HL-60 (cell line): ENCODE results near the gene TMEM95.
A peak's percentile ranks its signal among the peaks of the same experiment; 100 is the strongest.
"Not testable (repeated sequence)": the region's sequence is repeated elsewhere in the genome, so short reads cannot be mapped to it uniquely, and the experiment has no call there.

Source experiments
- DNase-seq, 2 experiments: peaks; one replicate each; pipeline ENCODE4 v3.0.0-alpha.2; 2010 to 2020; ENCODE audit warnings: low read depth in 1 of 2, low spot score in 1 of 2
- H3K27ac ChIP-seq: fragments of 250-450 bp; sonication (Bioruptor Pico); replicated peaks from 2 replicates; pipeline ENCODE4 v1.5.1; 2020; ENCODE audit warnings: mild to moderate bottlenecking, moderate library complexity
- H3K27me3 ChIP-seq: fragments of 250-450 bp; sonication (Bioruptor Pico); 2 replicates; pipeline ENCODE4 v1.5.1; 2021; ENCODE audit warnings: mild to moderate bottlenecking, moderate library complexity; ENCODE audit not compliant: insufficient read depth, poor library complexity, severe bottlenecking
- H3K4me3 ChIP-seq: replicated peaks from 2 replicates; pipeline ENCODE4 v1.5.1; 2011; ENCODE audit warnings: mild to moderate bottlenecking, control low read depth, low read length; ENCODE audit not compliant: insufficient read depth
- CTCF ChIP-seq: IDR thresholded peaks from one replicate; pipeline ENCODE4 v1.5.1; 2011; ENCODE audit warnings: low read length, control low read depth, inconsistent platforms; ENCODE audit not compliant: insufficient read depth
- GABPA ChIP-seq: IDR thresholded peaks from 2 replicates; pipeline ENCODE4 v1.6.1; 2012; ENCODE audit warnings: low read depth
- POLR2AphosphoS5 ChIP-seq: IDR thresholded peaks from 2 replicates; pipeline ENCODE4 v1.6.1; 2012; ENCODE audit warnings: low read depth
- REST ChIP-seq: IDR thresholded peaks from 2 replicates; pipeline ENCODE4 v1.6.1; 2012; ENCODE audit warnings: low read depth; ENCODE audit not compliant: insufficient replicate concordance
- SPI1 ChIP-seq: IDR thresholded peaks from 2 replicates; pipeline ENCODE4 v1.6.1; 2012; ENCODE audit warnings: low read depth, mild to moderate bottlenecking, borderline replicate concordance

The TMEM95 gene

GRCh38 chr17:7330638-7331015 lies 24.3 kb upstream of the TMEM95 start:
- TF ChIP-seq REST (no peak), GABPA (no peak), CTCF (no peak), POLR2AphosphoS5 (no peak), SPI1 (no peak)
- Histone ChIP-seq H3K27me3 (no peaks in the 10 kb centered on the region), H3K4me3 (peak overlapping the region; percentile 77), H3K27ac (peak overlapping the region; percentile 85)
- DNase-seq, result no peak

- TF ChIP-seq GABPA (no peak), CTCF (no peak), SPI1 (no peak), REST (no peak), POLR2AphosphoS5 (no peak)
- Histone ChIP-seq H3K4me3 (no peak overlapping the region), H3K27me3 (no peaks in the 10 kb centered on the region), H3K27ac (no peak overlapping the region)
- DNase-seq, result no peak
Measured at GRCh38 chr17:7332111-7332510, 22.8 kb upstream of the TMEM95 start.

GRCh38 chr17:7332600-7333069 lies 22.3 kb upstream of the TMEM95 start:
- H3K27ac ChIP-seq, DNase-seq, H3K27me3 ChIP-seq, H3K4me3 ChIP-seq: not testable (repeated sequence)

- TF ChIP-seq POLR2AphosphoS5 (no peak), SPI1 (no peak), CTCF (no peak), GABPA (no peak), REST (no peak)
- no peak overlapping the region for H3K27ac ChIP-seq
- DNase-seq, result no peak
- H3K4me3 ChIP-seq, result no peak overlapping the region
- no peaks in the 10 kb centered on the region for H3K27me3 ChIP-seq
Measured at GRCh38 chr17:7334938-7335538, 19.9 kb upstream of the TMEM95 start.

GRCh38 chr17:7335765-7336164 lies 19.2 kb upstream of the TMEM95 start:
- not testable (repeated sequence) for H3K27ac ChIP-seq, DNase-seq, H3K27me3 ChIP-seq
- peak overlapping the region; percentile 64; the same call in 1 of the 2 replicates for H3K4me3 ChIP-seq
